SK-N-SH (cell line): Measurements from ENCODE around the gene SYNE1. TPM values are rescaled to one million over a fixed set of nuclear protein-coding genes. Genes with fewer than 3 reads are reported as not detected.

Experiments used
- CTCF ChIA-PET: fragments of 300-600, 350-600 bp; formaldehyde crosslinking; extraction: SDS; loops from one replicate; lab custom pipeline; 2021; lab: Yijun Ruan, JAX
- POLR2A ChIA-PET: fragments of 350-600 bp; sonication (Branson Sonifier 250); formaldehyde crosslinking; extraction: SDS; loops from one replicate; lab custom pipeline; 2020; ENCODE audit warnings: antibody characterized with exemption, inconsistent platforms; lab: Yijun Ruan, JAX
- DNase-seq: peaks from one replicate; pipeline ENCODE4 v3.0.0; 2012
- H2AFZ ChIP-seq: fragments of 200-600 bp; sonication (generic); 2 replicates; pipeline ENCODE4 v1.8.1; 2016; ENCODE audit warnings: antibody characterized with exemption, mild to moderate bottlenecking, low read depth
- H3F3A ChIP-seq: fragments of 200-600 bp; sonication (generic); replicated peaks from 2 replicates; pipeline ENCODE3; 2016; ENCODE audit warnings: antibody characterized with exemption, mild to moderate bottlenecking; ENCODE audit not compliant: insufficient read depth
- H3K27ac ChIP-seq, 2 experiments: fragments of 200-500 bp in 1 of 2; fragments of 200-600 bp in 1 of 2; sonication (Bioruptor generic) in 1 of 2; sonication (generic), shearing (Covaris generic) in 1 of 2; 2 replicates each; pipeline versions ENCODE4 v1.5.1 to v1.6.1; 2014 to 2016; ENCODE audit warnings: low read depth in 2 of 2, inconsistent platforms in 1 of 2, low read length in 1 of 2, mild to moderate bottlenecking in 1 of 2, mixed read lengths in 1 of 2
- H3K27me3 ChIP-seq: fragments of 200-600 bp; sonication (generic), shearing (Covaris generic); 2 replicates; pipeline ENCODE4 v1.6.1; 2016; ENCODE audit warnings: mixed run types; ENCODE audit not compliant: insufficient read depth
- H3K36me3 ChIP-seq, 2 experiments: fragments of 200-500 bp in 1 of 2; fragments of 200-600 bp in 1 of 2; sonication (Bioruptor generic) in 1 of 2; sonication (generic) in 1 of 2; replicated peaks in 1 of 2; 2 replicates each; pipeline versions ENCODE3 to v1.5.1; 2014 to 2016; ENCODE audit warnings: low read length in 1 of 2, mild to moderate bottlenecking in 1 of 2; ENCODE audit not compliant: insufficient read depth in 2 of 2, control insufficient read depth in 1 of 2
- H3K4me1 ChIP-seq, 2 experiments: fragments of 200-500 bp in 1 of 2; fragments of 200-600 bp in 1 of 2; sonication (Bioruptor generic) in 1 of 2; sonication (generic), shearing (Covaris generic) in 1 of 2; 2 replicates each; pipeline versions ENCODE4 v1.5.1 to v1.6.1; 2014 to 2016; ENCODE audit warnings: low read depth in 1 of 2, low read length in 1 of 2, mixed run types in 1 of 2; ENCODE audit not compliant: insufficient read depth in 2 of 2, control insufficient read depth in 1 of 2
- H3K4me2 ChIP-seq: fragments of 200-600 bp; sonication (generic), shearing (Covaris generic); 2 replicates; pipeline ENCODE4 v1.6.1; 2017; ENCODE audit warnings: mixed run types
- H3K4me3 ChIP-seq, 2 experiments: fragments of 200-500 bp in 1 of 2; fragments of 200-600 bp in 1 of 2; sonication (Bioruptor generic) in 1 of 2; sonication (generic), shearing (Covaris generic) in 1 of 2; 2 replicates each; pipeline versions ENCODE4 v1.5.1 to v1.8.1; 2014 to 2016; ENCODE audit warnings: low read depth in 2 of 2, inconsistent platforms in 1 of 2, low read length in 1 of 2, mild to moderate bottlenecking in 1 of 2, mixed read lengths in 1 of 2, moderate library complexity in 1 of 2
- H3K79me2 ChIP-seq: fragments of 200-600 bp; sonication (generic); 2 replicates; pipeline ENCODE4 v1.8.1; 2017; ENCODE audit warnings: mild to moderate bottlenecking; ENCODE audit not compliant: insufficient read depth
- H3K9ac ChIP-seq: fragments of 200-600 bp; sonication (generic); 2 replicates; pipeline ENCODE4 v1.6.1; 2017; ENCODE audit warnings: mixed run types
- H3K9me2 ChIP-seq: fragments of 200-600 bp; sonication (generic); 2 replicates; pipeline ENCODE4 v1.6.1; 2017; ENCODE audit warnings: mixed run types
- H3K9me3 ChIP-seq: fragments of 200-600 bp; sonication (generic); 2 replicates; pipeline ENCODE4 v1.6.1; 2017; ENCODE audit warnings: mixed run types, mild to moderate bottlenecking, moderate library complexity
- H4K20me1 ChIP-seq: fragments of 200-600 bp; sonication (generic); 2 replicates; pipeline ENCODE4 v1.6.1; 2017; ENCODE audit warnings: mild to moderate bottlenecking, mixed run types; ENCODE audit not compliant: insufficient read depth
- CHD2 ChIP-seq: fragments of 150-350 bp; IDR thresholded peaks from 2 replicates; pipeline ENCODE4 v1.6.1; 2018; ENCODE audit warnings: low read length; ENCODE audit not compliant: partially characterized antibody
- CTCF ChIP-seq: fragments of 200-600 bp; sonication (generic); IDR thresholded peaks from 2 replicates; pipeline ENCODE4 v1.6.1; 2017; ENCODE audit warnings: antibody characterized with exemption, mild to moderate bottlenecking, moderate library complexity
- FOSL2 ChIP-seq: IDR thresholded peaks from 2 replicates; pipeline ENCODE4 v1.4.0; 2012; ENCODE audit warnings: low read depth, mild to moderate bottlenecking, moderate library complexity, borderline replicate concordance
- FOXM1 ChIP-seq: IDR thresholded peaks from 2 replicates; pipeline ENCODE4 v1.4.0; 2012; ENCODE audit warnings: low read depth, mild to moderate bottlenecking
- GABPA ChIP-seq: IDR thresholded peaks from 2 replicates; pipeline ENCODE4 v1.4.0; 2012; ENCODE audit warnings: low read depth, mild to moderate bottlenecking
- GATA2 ChIP-seq: sonication (generic); formaldehyde crosslinking; IDR thresholded peaks from 2 replicates; pipeline ENCODE4 v1.5.0; 2020; ENCODE audit warnings: mild to moderate bottlenecking, missing genetic modification reagents
- JUND ChIP-seq: IDR thresholded peaks from 2 replicates; pipeline ENCODE4 v1.4.0; 2012
- MEF2A ChIP-seq: IDR thresholded peaks from 2 replicates; pipeline ENCODE4 v1.4.0; 2012; ENCODE audit warnings: low read depth, borderline replicate concordance
- POLR2AphosphoS5 ChIP-seq: IDR thresholded peaks from 2 replicates; pipeline ENCODE4 v1.6.1; 2012; ENCODE audit warnings: low read depth, low read length
- REST ChIP-seq: IDR thresholded peaks from 2 replicates; pipeline ENCODE4 v1.6.1; 2012; ENCODE audit warnings: mild to moderate bottlenecking, low read depth, low read length, moderate library complexity
- RXRA ChIP-seq: IDR thresholded peaks from 2 replicates; pipeline ENCODE4 v1.4.0; 2012; ENCODE audit warnings: low read depth, mild to moderate bottlenecking, borderline replicate concordance
- SMC3 ChIP-seq: IDR thresholded peaks from 2 replicates; pipeline ENCODE4 v1.6.1; 2012; ENCODE audit warnings: low read depth, low read length, improper control_type of control experiment
- TCF12 ChIP-seq: IDR thresholded peaks from 2 replicates; pipeline ENCODE4 v1.4.0; 2012
- ZBTB33 ChIP-seq: IDR thresholded peaks from 2 replicates; pipeline ENCODE4 v1.4.0; 2012; ENCODE audit warnings: low read depth, borderline replicate concordance
- WGBS: methylation state at CpG from one replicate; pipeline ENCODE4 v1.1.6; 2017; ENCODE audit warnings: low lambda C conversion rate; 5-methylcytosine and 5-hydroxymethylcytosine counted together
- polyA plus RNA-seq, 3 experiments: library from polyadenylated mRNA; depleted of rRNA; stranded (reverse); fragments of >200 nt; gene quantifications; 2 replicates each; pipeline ENCODE4 v1.2.3, GENCODE V29; 2012

Gene SYNE1
- polyA plus RNA-seq, 1 of the 3 experiments (the other 2 are of a cell fraction), result 31.1 TPM

GRCh38 chr6:152575621-152576150 is 61.5 kb downstream of the SYNE1 start:
- Histone ChIP-seq H2AFZ (no peak overlapping the region), H3K27me3 (no peaks in the 10 kb centered on the region), H3K4me2 (no peak overlapping the region), H3K9ac (no peak overlapping the region), H3K4me1 (peaks cover 0 to 16% of the 10 kb centered on the region in 2 experiments; a peak in 2 of 4 replicates), H3K27ac (peak overlapping the region in 1 of 2 experiments; percentile 43; a peak in 1 of 4 replicates), H4K20me1 (no peaks in the 10 kb centered on the region; the same call in 1 of the 2 replicates), H3K9me2 (no peaks in the 10 kb centered on the region), H3F3A (no peaks in the 10 kb centered on the region), H3K79me2 (peaks cover 3% of the 10 kb centered on the region; the same call in 1 of the 2 replicates), H3K4me3 (no peak overlapping the region), H3K9me3 (no peaks in the 10 kb centered on the region), H3K36me3 (no peaks in the 10 kb centered on the region)
- POLR2A ChIA-PET, result no interaction called here
- 63% methylated on average over 4 of the region's 4 CpGs for WGBS
- CTCF ChIA-PET, result interaction anchor here (1.4 to 2.4 kb wide), 3 partner anchors 20 to 67 kb away, joined by 3 to 13 read pairs (median 10); no protein-coding TSS in a partner anchor
- TF ChIP-seq ZBTB33, result no peak
- TF ChIP-seq RXRA, result no peak
- no peak for TF ChIP-seq TCF12
- no peak for TF ChIP-seq GABPA
- TF ChIP-seq REST, result no peak
- TF ChIP-seq SMC3, result no peak
- no peak for TF ChIP-seq CHD2
- DNase-seq, result no peak

- Histone ChIP-seq H3K27ac (peak overlapping the region in 1 of 2 experiments; percentile 43; a peak in 1 of 4 replicates), H3K9me2 (no peaks in the 10 kb centered on the region), H3F3A (no peaks in the 10 kb centered on the region), H3K4me3 (no peak overlapping the region), H3K79me2 (peaks cover 3% of the 10 kb centered on the region; the same call in 1 of the 2 replicates), H3K9ac (no peak overlapping the region)
- ChIA-PET POLR2A (no interaction called here), CTCF (interaction anchor here (0.6 to 2.4 kb wide), 5 partner anchors 20 to 172 kb away, joined by 3 to 13 read pairs (median 3); no protein-coding TSS in a partner anchor)
- TF ChIP-seq GATA2 (CRISPR knock-in tag) (no peak), GABPA (no peak), MEF2A (no peak), FOSL2 (no peak), FOXM1 (no peak), JUND (no peak), POLR2AphosphoS5 (no peak), CTCF (no peak)
- TF ChIP-seq, all 33 proteins: peak for 0
- DNase-seq, result no peak
- Histone ChIP-seq H3K9me3 (no peaks in the 10 kb centered on the region), H3K4me1 (peaks cover 0 to 16% of the 10 kb centered on the region in 2 experiments; a peak in 2 of 4 replicates), H3K36me3 (no peaks in the 10 kb centered on the region), H4K20me1 (no peaks in the 10 kb centered on the region; the same call in 1 of the 2 replicates), H3K4me2 (no peak overlapping the region), H3K27me3 (no peaks in the 10 kb centered on the region), H2AFZ (no peak overlapping the region)
- WGBS, result 39% methylated on average over 2 of the region's 2 CpGs
Measured at GRCh38 chr6:152575161-152575560, 62.0 kb downstream of the SYNE1 start.
